IMR-90 (cell line): ENCODE results near the gene POU4F1. TPM values are rescaled to one million over a fixed set of nuclear protein-coding genes. Genes with fewer than 3 reads are reported as not detected.

ENCODE experiments used
- ATAC-seq: fragments of 200-7000 bp; cut with Tn5 transposase; 2 replicates; pipeline ENCODE4 v1.9.1; 2020; ENCODE audit warnings: low read depth, mild to moderate bottlenecking, moderate library complexity
- BruUV-seq: library from RNA; stranded (reverse); fragments of 400-500 nt; replicated peaks from 2 replicates; lab custom pipeline; 2021; lab: Mats Ljungman, UMichigan
- CTCF ChIA-PET: fragments of 300-600 bp; formaldehyde crosslinking; extraction: SDS; loops from one replicate; lab custom pipeline; 2021; ENCODE audit warnings: antibody characterized with exemption; lab: Yijun Ruan, JAX
- POLR2A ChIA-PET: fragments of 300-600 bp; sonication (Branson Sonifier 250); formaldehyde crosslinking; loops from one replicate; lab custom pipeline; 2022; ENCODE audit warnings: antibody characterized with exemption; ENCODE audit not compliant: unreplicated experiment; lab: Charles Lee
- DNase-seq: peaks from one replicate; pipeline ENCODE4 v3.0.0; 2013
- H2AFZ ChIP-seq: replicated peaks from 2 replicates; pipeline ENCODE3; 2013; ENCODE audit warnings: low read length, mild to moderate bottlenecking; ENCODE audit not compliant: poor library complexity
- H2AK5ac ChIP-seq: 2 replicates; pipeline ENCODE4 v1.6.1; 2013; ENCODE audit warnings: low read depth, low read length, inconsistent platforms
- H2AK9ac ChIP-seq: replicated peaks from 2 replicates; pipeline ENCODE3; 2013; ENCODE audit warnings: mild to moderate bottlenecking, low read depth, low read length, moderate library complexity; ENCODE audit not compliant: poor library complexity
- H2BK120ac ChIP-seq: 2 replicates; pipeline ENCODE4 v1.6.1; 2013; ENCODE audit warnings: low read depth, low read length, inconsistent platforms
- H2BK15ac ChIP-seq: 3 replicates; pipeline ENCODE4 v1.6.1; 2013; ENCODE audit warnings: low read depth, low read length, inconsistent platforms
- H2BK20ac ChIP-seq: 2 replicates; pipeline ENCODE4 v1.6.1; 2013; ENCODE audit warnings: low read depth, mild to moderate bottlenecking, inconsistent platforms, low read length, moderate library complexity
- H2BK5ac ChIP-seq: 2 replicates; pipeline ENCODE4 v1.6.1; 2013; ENCODE audit warnings: mild to moderate bottlenecking, low read depth, low read length, inconsistent platforms; ENCODE audit not compliant: poor library complexity, severe bottlenecking
- H3K14ac ChIP-seq: replicated peaks from 2 replicates; pipeline ENCODE4 v1.6.1; 2013; ENCODE audit warnings: low read depth, low read length, inconsistent platforms
- H3K18ac ChIP-seq: 2 replicates; pipeline ENCODE4 v1.6.1; 2013; ENCODE audit warnings: low read depth, low read length, control low read depth
- H3K23ac ChIP-seq: 2 replicates; pipeline ENCODE4 v1.6.1; 2013; ENCODE audit warnings: low read depth, low read length, inconsistent platforms
- H3K27ac ChIP-seq: 2 replicates; pipeline ENCODE4 v1.5.1; 2013; ENCODE audit warnings: mild to moderate bottlenecking, control low read depth, low read length; ENCODE audit not compliant: insufficient read depth
- H3K27me3 ChIP-seq: 2 replicates; pipeline ENCODE4 v1.6.1; 2013; ENCODE audit warnings: low read length; ENCODE audit not compliant: control insufficient read depth, insufficient read depth
- H3K36me3 ChIP-seq: 2 replicates; pipeline ENCODE4 v1.6.1; 2013; ENCODE audit warnings: low read length, mixed read lengths; ENCODE audit not compliant: control insufficient read depth, insufficient read depth
- H3K4ac ChIP-seq: 2 replicates; pipeline ENCODE4 v1.6.1; 2013; ENCODE audit warnings: low read depth, low read length, inconsistent platforms
- H3K4me1 ChIP-seq: 2 replicates; pipeline ENCODE4 v1.6.1; 2013; ENCODE audit warnings: low read length, mixed read lengths; ENCODE audit not compliant: control insufficient read depth, insufficient read depth
- H3K4me2 ChIP-seq: 2 replicates; pipeline ENCODE4 v1.6.1; 2013; ENCODE audit warnings: low read depth, mild to moderate bottlenecking, control low read depth, low read length, moderate library complexity
- H3K4me3 ChIP-seq: 2 replicates; pipeline ENCODE4 v1.5.1; 2013; ENCODE audit warnings: low read depth, mild to moderate bottlenecking, control low read depth, low read length, moderate library complexity; ENCODE audit not compliant: insufficient read depth
- H3K56ac ChIP-seq: 2 replicates; pipeline ENCODE4 v1.6.1; 2013; ENCODE audit warnings: low read length, inconsistent platforms; ENCODE audit not compliant: insufficient read depth; ENCODE audit errors: extremely low read depth
- H3K79me1 ChIP-seq, 2 experiments: 2 replicates each; pipeline ENCODE4 v1.6.1; 2013; ENCODE audit warnings: low read length in 2 of 2, inconsistent platforms in 1 of 2, low read depth in 1 of 2
- H3K9ac ChIP-seq: 2 replicates; pipeline ENCODE4 v1.6.1; 2013; ENCODE audit warnings: low read depth, low read length, control low read depth
- H3K9me1 ChIP-seq: 2 replicates; pipeline ENCODE4 v1.6.1; 2013; ENCODE audit warnings: low read length, inconsistent platforms; ENCODE audit not compliant: insufficient read depth
- H3K9me3 ChIP-seq: 2 replicates; pipeline ENCODE4 v1.6.1; 2013; ENCODE audit warnings: low read length; ENCODE audit not compliant: control insufficient read depth, insufficient read depth
- H4K20me1 ChIP-seq: 2 replicates; pipeline ENCODE4 v1.6.1; 2013; ENCODE audit warnings: low read length, inconsistent platforms; ENCODE audit not compliant: insufficient read depth
- H4K5ac ChIP-seq: 2 replicates; pipeline ENCODE4 v1.6.1; 2013; ENCODE audit warnings: mild to moderate bottlenecking, low read depth, low read length, control low read depth
- H4K8ac ChIP-seq, 2 experiments: 2 replicates each; pipeline ENCODE4 v1.6.1; 2013; ENCODE audit warnings: low read depth in 2 of 2, low read length in 2 of 2, control low read depth in 1 of 2, inconsistent platforms in 1 of 2
- H4K91ac ChIP-seq: 2 replicates; pipeline ENCODE4 v1.6.1; 2013; ENCODE audit warnings: low read depth, low read length, inconsistent platforms; ENCODE audit not compliant: insufficient read depth
- CEBPB ChIP-seq: IDR thresholded peaks from 2 replicates; pipeline ENCODE4 v1.6.1; 2012; ENCODE audit warnings: low read depth, low read length, improper control_type of control experiment
- CTCF ChIP-seq: conservative IDR thresholded peaks from 2 replicates; pipeline ENCODE4 v1.5.1; 2012; ENCODE audit warnings: mild to moderate bottlenecking, low read depth, low read length, improper control_type of control experiment
- FOS ChIP-seq: fragments of 150-350 bp; IDR thresholded peaks from 2 replicates; pipeline ENCODE4 v1.6.1; 2016; ENCODE audit warnings: low read depth, low read length
- MAFK ChIP-seq: IDR thresholded peaks from 2 replicates; pipeline ENCODE4 v1.6.1; 2012; ENCODE audit warnings: low read depth, low read length, improper control_type of control experiment
- RAD21 ChIP-seq: IDR thresholded peaks from 2 replicates; pipeline ENCODE4 v1.6.1; 2012; ENCODE audit warnings: low read length, improper control_type of control experiment
- RCOR1 ChIP-seq: IDR thresholded peaks from 2 replicates; pipeline ENCODE4 v1.6.1; 2012; ENCODE audit warnings: mild to moderate bottlenecking, low read length, improper control_type of control experiment; ENCODE audit not compliant: insufficient replicate concordance
- RFX5 ChIP-seq: IDR thresholded peaks from 2 replicates; pipeline ENCODE4 v1.8.0; 2012; ENCODE audit warnings: low read depth, mild to moderate bottlenecking, low read length, moderate library complexity
- WGBS, 2 experiments: methylation state at CpG; one replicate each; pipeline versions ENCODE4 v1.1.5 to v1.1.7; 2013; ENCODE audit warnings: missing lambda C conversion rate in 2 of 2; ENCODE audit not compliant: insufficient read length in 1 of 2; ENCODE audit errors: extremely low coverage in 2 of 2; 5-methylcytosine and 5-hydroxymethylcytosine counted together
- dilution Hi-C: fragments of 300-500 bp; cut with HindIII; formaldehyde crosslinking; loops from one replicate; pipeline ENCODE4 v1.14.3; 2018; ENCODE audit warnings: low sequenced_read_pairs; ENCODE audit not compliant: unreplicated experiment
- in situ Hi-C: fragments of 300-500 bp; cut with MboI; formaldehyde crosslinking; loops from 3 replicates; pipeline ENCODE4 v1.14.3; 2019; ENCODE audit warnings: low sequenced_read_pairs, inconsistent platforms, mixed read lengths
- intact Hi-C: fragments of 100-400 bp; cut with micrococcal nuclease; formaldehyde crosslinking; loops from 2 replicates; pipeline ENCODE4 v1.10.0; 2022
- polyA plus RNA-seq, 3 experiments: library from polyadenylated mRNA; depleted of rRNA; stranded (reverse); fragments of >200 nt; gene quantifications; 2 replicates each; pipeline ENCODE4 v1.2.3, GENCODE V29; 2012; ENCODE audit warnings: low replicate concordance in 1 of 3
- total RNA-seq: library from RNA; depleted of rRNA; stranded (reverse); fragments of >200 nt; gene quantifications from 2 replicates; pipeline ENCODE4 v1.2.3, GENCODE V29; 2012

POU4F1 gene
- total and polyA plus RNA-seq, 2 of the 4 experiments (the other 2 are of a cell fraction): 0.02 TPM; not detected in 1

GRCh38 chr13:78601124-78601873 lies 2.1 kb downstream of the POU4F1 start:
- Histone ChIP-seq H3K9me3 (peaks cover 9% of the 10 kb centered on the region; the same call in 1 of the 2 replicates), H3K14ac (no peak overlapping the region), H3K36me3 (no peaks in the 10 kb centered on the region), H4K5ac (no peak overlapping the region), H4K91ac (no peak overlapping the region), H3K27ac (no peak overlapping the region), H2AFZ (peak overlapping the region; percentile 57), H3K4ac (no peak overlapping the region), H2BK15ac (no peak overlapping the region), H4K8ac (no peak overlapping the region), H3K9me1 (no peaks in the 10 kb centered on the region), H2BK20ac (no peak overlapping the region), H3K9ac (no peak overlapping the region), H2BK5ac (no peak overlapping the region), H3K4me1 (no peaks in the 10 kb centered on the region; the same call in 1 of the 2 replicates), H3K4me3 (no peak overlapping the region), H3K18ac (no peak overlapping the region), H3K56ac (no peak overlapping the region), H3K4me2 (no peak overlapping the region), H3K27me3 (peaks cover 87% of the 10 kb centered on the region), H2BK120ac (no peak overlapping the region), H2AK5ac (no peak overlapping the region), H3K23ac (no peak overlapping the region), H3K79me1 (no peaks in the 10 kb centered on the region), H2AK9ac (peak overlapping the region; percentile 47), H4K20me1 (peaks cover 3% of the 10 kb centered on the region; the same call in 1 of the 2 replicates)
- ATAC-seq: no peak
- BruUV-seq: no TSS peak
- WGBS, 2 experiments: 5% methylated on average over 46 of the region's 58 CpGs; no CpG with 5 or more reads in 1 of the 2 experiments
- in situ Hi-C loops (no loop called here), dilution Hi-C loops (no loop called here), intact Hi-C loops (no loop called here)
- POLR2A ChIA-PET: no interaction called here
- CTCF ChIA-PET: no interaction called here
- TF ChIP-seq FOS (no peak), RAD21 (no peak), RCOR1 (no peak), RFX5 (no peak), CTCF (no peak), CEBPB (no peak), MAFK (no peak)
- peak; percentile 7 for DNase-seq
